GM12801 (cell line): ENCODE data around the gene WIPF2.

ENCODE experiments used
- CTCF ChIP-seq: IDR thresholded peaks from one replicate; pipeline ENCODE4 v1.5.1; 2011; ENCODE audit warnings: control low read depth; ENCODE audit not compliant: insufficient read length; ENCODE audit errors: extremely low read depth

The WIPF2 gene

GRCh38 chr17:40176754-40177110, 42.4 kb upstream of the WIPF2 start:
- no peak for TF ChIP-seq CTCF

GRCh38 chr17:40177275-40177874, 41.7 kb upstream of the WIPF2 start, which contains the start of gene RAPGEFL1:
Gene RAPGEFL1, plus strand, starts transcription at chr17:40177470. Its CDS starts 392 bp downstream, at chr17:40177862.
- TF ChIP-seq CTCF: no peak

GRCh38 chr17:40178021-40178601, 41.0 kb upstream of the WIPF2 start:
- no peak for TF ChIP-seq CTCF

- TF ChIP-seq CTCF: no peak
Measured at GRCh38 chr17:40178660-40179059, 40.4 kb upstream of the WIPF2 start.

- no peak for TF ChIP-seq CTCF
Measured at GRCh38 chr17:40179923-40180659, 39.0 kb upstream of the WIPF2 start.

GRCh38 chr17:40180694-40181093, 38.4 kb upstream of the WIPF2 start:
- no peak for TF ChIP-seq CTCF

GRCh38 chr17:40181205-40181604, 37.9 kb upstream of the WIPF2 start:
- no peak for TF ChIP-seq CTCF
